HG03457 (cell line): ENCODE data around the gene ATP6V0D1.

Source experiments
- ATAC-seq: cut with Tn5 transposase; IDR thresholded peaks from one replicate; pipeline ENCODE4 v1.9.1; 2021; ENCODE audit warnings: moderate number of reproducible peaks; ENCODE audit not compliant: unreplicated experiment

The ATP6V0D1 gene

DNA sequence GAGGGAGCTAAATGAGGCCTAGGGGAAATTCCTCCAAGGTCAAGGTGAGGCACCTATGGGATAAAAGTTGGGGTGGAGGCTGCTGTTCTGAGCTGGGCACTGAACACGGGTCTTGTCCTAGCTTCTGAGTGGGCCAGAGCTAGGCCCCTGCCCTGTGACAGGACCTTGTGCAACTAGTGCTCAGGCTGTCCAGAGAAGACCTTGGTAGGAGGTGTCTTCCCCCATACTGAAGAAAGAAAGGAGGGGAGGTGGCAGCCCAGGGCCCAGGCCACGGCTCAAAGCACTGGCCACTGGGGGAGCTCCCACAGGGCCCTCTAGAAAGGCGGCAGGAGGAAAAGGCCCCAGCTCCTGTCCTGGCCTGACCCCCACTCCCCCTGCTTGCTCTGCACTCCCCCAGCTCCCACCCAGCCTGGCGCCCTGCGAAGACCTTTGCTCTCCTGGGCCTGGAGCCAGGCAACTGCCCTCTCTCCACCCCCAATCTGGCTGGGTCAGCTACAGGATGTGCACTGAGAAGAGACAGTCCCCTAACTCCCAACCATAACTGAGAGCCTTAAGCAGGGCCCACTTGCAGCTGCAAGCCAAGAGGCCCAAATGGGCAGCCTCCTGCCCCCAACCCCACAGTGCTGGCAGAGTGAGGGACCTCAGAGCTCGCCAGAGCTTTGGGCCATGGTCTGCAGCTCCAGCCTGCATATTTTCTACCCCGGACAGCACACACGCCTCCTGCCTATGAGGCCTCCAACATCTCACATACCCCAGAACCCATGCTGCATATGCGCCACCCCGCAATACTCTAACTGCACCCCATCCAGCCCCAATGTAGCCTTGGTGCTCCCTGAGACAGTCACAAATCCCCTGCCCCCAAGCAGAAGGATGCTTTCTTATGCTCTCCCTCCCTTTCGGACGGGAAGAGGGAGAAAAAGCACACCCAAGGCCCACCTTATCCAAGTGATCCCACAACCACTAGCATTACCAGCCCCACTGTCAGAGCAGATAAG lies 34.7 kb downstream of the ATP6V0D1 start:
- ATAC-seq, result no peak

GRCh38 chr16:67445441-67445912 lies 35.5 kb downstream of the ATP6V0D1 start:
- ATAC-seq, result no peak

DNA sequence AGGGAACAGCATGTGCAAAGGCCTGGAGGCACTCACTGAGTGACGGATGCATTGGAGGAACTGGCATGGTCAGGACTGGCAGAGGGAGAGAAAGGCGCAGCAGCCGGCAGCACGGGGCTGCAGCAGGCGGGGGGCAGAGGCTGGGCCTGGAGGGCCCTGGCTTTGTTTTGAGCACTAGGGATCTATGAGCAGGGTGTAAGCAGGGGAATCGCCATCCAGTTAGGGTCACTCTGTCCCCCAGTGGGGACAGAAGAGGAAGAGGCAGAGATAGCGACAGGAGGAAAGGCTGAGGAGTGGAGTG lies 35.9 kb downstream of the ATP6V0D1 start:
- ATAC-seq, result no peak

DNA sequence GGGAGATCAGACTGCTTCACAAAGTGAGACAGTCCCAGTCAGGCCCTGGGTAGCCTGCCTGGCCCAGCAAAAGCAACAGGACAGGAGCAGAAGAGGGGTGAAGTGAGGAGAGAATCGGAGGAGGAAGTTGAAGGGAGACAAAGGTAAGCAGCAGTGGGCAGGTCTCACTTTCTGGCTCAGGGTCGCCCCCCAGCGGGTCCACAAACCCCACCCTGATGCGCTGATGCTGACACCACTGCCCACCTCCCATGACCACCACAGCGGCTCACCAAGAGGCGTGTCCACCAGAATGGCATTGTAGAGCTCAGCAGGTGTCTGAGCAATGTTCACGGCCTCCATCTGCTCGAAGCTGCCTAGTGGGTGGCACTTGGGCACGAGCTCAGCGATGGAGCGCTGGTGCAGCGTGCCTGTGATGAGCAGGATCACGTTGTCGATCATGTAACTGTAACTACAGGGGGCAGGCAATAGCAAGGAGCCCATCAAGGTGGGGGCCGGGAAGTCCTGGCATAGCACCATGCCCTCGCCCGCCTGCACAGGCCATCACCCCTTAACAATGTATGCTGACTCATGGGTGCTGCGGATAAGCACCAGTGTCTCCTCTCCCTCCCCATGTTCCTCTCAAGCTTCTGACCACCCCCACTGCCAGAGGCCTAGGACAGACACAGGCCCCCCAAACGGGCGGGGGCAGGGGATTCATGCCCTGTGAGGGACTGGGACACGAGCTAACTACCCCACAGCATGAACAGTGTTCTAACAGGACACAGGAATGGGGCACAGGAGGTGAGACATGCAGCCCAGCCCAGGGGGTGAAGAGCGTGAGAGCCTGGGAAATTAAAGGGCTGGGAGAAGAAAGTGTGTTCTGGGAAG lies 36.5 kb downstream of the ATP6V0D1 start:
- ATAC-seq, result no peak

GRCh38 chr16:67443265-67443664 lies 37.7 kb downstream of the ATP6V0D1 start:
- no peak for ATAC-seq

DNA sequence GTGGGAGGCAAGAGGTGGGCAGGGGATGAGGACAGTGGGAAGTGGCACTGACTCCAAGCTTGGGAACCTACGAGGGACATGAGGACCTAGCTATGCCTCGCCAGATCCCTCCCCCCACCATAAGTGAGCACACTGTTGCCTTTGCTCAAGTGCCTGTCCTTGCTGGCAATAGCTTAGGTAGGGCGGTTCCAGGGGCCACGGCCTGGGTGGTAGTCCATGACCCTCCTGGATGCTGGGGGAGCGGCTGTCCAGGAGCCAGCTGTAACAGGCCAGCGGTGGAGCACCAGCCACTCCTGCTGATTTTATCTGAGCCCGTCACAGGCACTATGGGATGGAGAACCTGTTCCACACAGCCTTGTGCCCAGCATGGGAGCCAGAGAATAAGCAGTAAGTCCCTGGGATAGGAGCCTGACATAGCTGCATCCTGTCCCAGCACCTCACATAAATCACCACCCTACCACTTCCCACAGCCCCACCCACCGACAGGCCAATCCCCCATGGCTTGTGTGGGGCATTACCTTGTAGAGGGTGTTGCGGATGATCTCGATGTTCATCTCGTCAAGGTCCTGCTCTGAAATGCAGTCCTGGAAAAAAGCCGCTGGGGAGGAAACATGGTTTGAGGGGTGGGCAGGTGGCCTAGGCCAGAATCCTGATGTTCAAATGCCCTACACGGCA lies 38.2 kb downstream of the ATP6V0D1 start:
- ATAC-seq, result no peak

GRCh38 chr16:67441907-67442306 lies 39.0 kb downstream of the ATP6V0D1 start:
- ATAC-seq, result no peak

DNA sequence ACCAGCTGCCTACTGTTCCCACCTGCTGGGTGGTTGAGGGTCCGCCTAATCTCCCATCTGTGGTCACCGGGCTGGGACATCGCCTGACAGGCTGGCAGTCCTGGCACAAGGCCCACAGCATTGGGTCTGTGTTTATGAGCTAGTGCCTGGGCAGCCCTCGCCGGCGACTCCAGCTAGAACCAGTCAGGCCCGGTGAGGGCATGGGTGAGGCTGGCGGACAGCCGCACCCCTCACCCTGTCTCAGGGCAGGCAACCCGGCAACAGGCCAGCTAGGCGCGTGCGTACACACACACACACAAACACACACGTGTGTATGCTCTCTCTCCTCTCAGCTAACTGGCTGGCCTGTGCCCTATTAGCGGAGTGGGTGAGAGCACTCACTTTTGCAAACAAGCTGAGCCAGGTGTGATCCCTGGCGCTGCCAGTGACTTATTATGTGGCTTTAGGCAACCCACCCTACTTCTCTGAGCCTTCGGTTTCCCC lies 39.6 kb downstream of the ATP6V0D1 start:
- ATAC-seq, result no peak

GRCh38 chr16:67438824-67439393 lies 42.0 kb downstream of the ATP6V0D1 start:
- ATAC-seq, result no peak

DNA sequence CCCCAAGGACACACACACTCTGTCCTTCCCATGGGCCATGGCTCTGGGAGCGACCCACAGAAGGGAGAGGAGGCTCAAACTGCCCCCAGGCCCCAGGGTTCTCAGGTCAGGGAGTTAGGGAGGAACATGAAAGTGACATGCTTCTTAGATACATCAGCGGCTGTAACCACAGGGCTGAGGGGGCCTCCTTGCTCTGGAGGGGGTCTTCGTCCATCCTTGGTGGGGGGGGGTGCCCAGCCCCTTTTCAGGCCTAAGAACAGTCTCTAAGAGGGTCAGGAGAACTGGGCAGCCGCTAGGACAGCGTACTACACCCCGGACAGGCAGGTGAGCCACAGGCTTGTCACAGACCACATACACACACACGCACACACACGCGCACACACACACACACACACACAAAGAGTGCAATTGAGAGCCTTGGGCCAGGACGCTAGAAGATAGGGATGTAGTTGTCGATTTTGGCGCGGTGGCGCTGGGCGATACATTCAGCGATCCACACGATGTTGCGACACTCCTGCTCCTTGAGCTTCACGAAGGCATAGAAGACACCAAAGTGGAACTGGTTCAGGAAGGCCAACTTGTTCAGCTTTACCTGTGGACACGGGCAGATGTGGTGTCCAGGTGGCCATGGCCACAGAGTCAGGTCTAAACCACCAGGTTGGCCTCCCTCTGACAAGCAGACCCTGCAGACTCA lies 42.7 kb downstream of the ATP6V0D1 start:
- no peak for ATAC-seq

- ATAC-seq, result no peak
Measured at GRCh38 chr16:67437513-67437912, 43.4 kb downstream of the ATP6V0D1 start.

- ATAC-seq, result no peak
Measured at GRCh38 chr16:67436640-67437193, 44.2 kb downstream of the ATP6V0D1 start.

DNA sequence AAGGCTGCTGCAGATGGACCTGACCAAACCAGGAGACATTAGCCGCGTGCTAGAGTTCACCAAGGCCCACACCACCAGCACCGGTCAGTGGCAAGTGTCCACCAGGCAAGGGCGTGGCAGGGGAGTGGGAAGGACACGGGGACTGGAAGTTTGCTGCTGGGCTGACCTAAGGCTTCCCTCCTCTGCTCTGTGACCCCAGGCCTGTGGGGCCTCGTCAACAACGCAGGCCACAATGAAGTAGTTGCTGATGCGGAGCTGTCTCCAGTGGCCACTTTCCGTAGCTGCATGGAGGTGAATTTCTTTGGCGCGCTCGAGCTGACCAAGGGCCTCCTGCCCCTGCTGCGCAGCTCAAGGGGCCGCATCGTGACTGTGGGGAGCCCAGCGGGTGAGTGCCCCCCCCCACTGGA lies 45.2 kb downstream of the ATP6V0D1 start:
- no peak for ATAC-seq

DNA sequence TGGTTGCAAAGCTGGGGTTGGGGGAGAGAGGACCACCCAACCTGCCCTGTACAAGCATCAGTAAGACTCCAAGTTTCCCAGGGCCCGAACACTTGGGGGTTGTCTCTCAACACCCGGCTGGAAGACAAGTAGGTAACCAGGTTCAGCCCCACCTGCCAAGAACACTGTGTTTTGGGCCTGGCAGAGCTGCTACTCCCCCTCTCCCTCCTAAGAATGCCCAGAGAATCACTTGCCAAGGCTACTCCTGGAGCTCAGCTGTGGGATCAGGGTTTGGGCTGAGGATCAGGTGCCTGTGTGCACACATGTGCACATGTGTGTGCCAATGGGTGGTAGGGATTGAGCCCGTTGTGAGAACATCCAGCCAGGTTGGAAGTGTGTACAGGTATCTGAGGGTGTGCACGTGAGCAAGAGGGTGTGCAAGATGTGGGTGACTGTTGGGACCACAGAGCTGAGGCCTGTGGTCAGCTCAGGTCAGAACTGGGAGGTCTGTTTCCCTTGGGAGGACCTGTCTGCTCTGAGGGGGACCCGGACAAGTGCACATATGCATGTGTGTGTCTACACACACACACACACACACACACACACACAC lies 47.7 kb downstream of the ATP6V0D1 start:
- ATAC-seq, result no peak

- ATAC-seq, result no peak
Measured at GRCh38 chr16:67432506-67432890, 48.5 kb downstream of the ATP6V0D1 start.

GRCh38 chr16:67431775-67432505 lies 49.0 kb downstream of the ATP6V0D1 start:
- no peak for ATAC-seq

DNA sequence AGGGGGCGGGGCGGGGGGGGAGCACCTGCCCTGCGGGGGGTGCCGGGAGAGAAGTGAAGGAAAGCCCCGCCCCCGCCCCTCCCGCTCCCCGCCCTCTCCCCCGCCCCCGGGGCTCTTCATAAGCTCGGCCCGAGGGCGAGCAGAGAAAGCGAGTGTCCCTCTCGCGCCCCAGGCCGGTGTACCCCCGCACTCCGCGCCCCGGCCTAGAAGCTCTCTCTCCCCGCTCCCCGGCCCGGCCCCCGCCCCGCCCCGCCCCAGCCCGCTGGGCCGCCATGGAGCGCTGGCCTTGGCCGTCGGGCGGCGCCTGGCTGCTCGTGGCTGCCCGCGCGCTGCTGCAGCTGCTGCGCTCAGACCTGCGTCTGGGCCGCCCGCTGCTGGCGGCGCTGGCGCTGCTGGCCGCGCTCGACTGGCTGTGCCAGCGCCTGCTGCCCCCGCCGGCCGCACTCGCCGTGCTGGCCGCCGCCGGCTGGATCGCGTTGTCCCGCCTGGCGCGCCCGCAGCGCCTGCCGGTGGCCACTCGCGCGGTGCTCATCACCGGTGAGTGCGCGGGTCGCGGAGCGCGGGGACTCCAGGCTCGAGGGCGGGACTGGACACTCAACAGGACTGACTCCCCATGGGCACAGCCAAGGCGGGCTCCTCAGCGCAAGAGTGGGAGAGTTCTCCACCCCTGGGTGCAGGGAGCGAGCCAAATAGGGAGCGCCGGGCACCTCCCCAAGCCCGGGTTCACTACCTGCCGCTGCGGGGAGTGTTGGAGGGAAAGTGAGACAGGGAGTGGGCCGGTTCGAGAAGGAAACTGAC lies 49.8 kb downstream of the ATP6V0D1 start, which contains the start of gene HSD11B2:
Gene HSD11B2, plus strand, starts transcription at position 145 of the 798 bp plus-strand sequence. Its CDS starts 128 bp downstream, at position 273.
- ATAC-seq, result no peak

- no peak for ATAC-seq
Measured at GRCh38 chr16:67430504-67430976, 50.4 kb downstream of the ATP6V0D1 start.
